GM18505 (cell line): ENCODE data around the gene TCF21.
"Not testable (repeated sequence)": the region's sequence is repeated elsewhere in the genome, so short reads cannot be mapped to it uniquely, and the experiment has no call there.

Source experiments
- ATAC-seq: cut with Tn5 transposase; IDR thresholded peaks from one replicate; pipeline ENCODE4 v1.9.1; 2021; ENCODE audit not compliant: unreplicated experiment
- POLR2A ChIP-seq: IDR thresholded peaks from 4 replicates; pipeline ENCODE4 v1.6.1; 2011; ENCODE audit warnings: borderline replicate concordance; ENCODE audit not compliant: insufficient read depth, insufficient read length; ENCODE audit errors: extremely low read depth

The TCF21 gene

DNA sequence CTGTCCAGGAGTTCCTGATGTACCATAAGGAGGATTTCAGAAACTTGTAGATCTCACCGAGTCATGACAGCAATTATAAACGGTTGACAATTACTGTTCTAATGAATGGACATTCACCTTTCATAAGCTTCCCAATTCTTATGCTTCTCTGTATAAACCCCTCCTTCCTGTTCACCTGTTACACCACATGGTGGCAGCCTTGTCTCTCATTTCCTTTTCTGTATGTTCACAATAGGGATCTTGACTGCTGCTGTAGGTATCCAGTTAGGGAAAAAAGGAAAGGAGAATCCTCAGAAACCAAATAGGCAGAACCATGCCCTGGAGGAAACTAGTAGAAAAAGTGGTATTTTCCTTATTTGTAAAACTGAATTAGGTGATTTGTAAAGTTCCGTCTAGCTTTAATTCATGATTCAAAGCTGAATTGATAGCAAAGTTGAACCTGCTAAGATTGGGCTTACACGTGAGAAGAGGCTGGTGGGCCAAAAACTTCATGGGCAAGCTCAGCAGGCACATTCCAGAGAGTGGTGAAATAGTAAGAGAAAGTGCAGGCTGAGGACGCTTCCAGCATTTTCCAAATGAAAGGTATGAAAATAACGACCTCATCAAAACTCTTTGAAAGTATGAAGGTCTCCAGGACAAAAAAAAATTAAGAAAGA is 35.2 kb downstream of the TCF21 start:
- peak; percentile 78 for ATAC-seq
- no peak for TF ChIP-seq POLR2A

GRCh38 chr6:133931221-133931620 is 42.3 kb downstream of the TCF21 start:
- ATAC-seq, result not testable (repeated sequence)

GRCh38 chr6:133936352-133936751 is 47.4 kb downstream of the TCF21 start:
- not testable (repeated sequence) for ATAC-seq

DNA sequence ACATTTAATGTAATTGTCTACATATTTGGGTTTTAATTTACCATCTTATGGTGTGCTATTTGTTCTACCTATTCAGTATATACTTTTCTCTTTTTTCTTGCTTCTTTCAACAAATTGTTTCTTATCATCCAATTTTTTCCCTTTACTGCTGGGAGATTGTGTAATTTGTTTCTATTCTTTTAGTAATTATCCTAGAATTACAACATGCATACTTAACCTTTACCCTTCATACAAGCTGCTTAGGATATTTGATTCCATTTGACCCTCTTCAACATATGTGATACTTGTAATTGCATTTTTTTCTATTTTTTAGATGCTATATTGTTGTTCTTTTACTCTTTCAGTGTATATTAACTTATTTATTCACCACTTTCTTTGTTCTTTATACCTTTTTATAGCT is 49.0 kb downstream of the TCF21 start:
- no peak for TF ChIP-seq POLR2A
- ATAC-seq, result no peak

DNA sequence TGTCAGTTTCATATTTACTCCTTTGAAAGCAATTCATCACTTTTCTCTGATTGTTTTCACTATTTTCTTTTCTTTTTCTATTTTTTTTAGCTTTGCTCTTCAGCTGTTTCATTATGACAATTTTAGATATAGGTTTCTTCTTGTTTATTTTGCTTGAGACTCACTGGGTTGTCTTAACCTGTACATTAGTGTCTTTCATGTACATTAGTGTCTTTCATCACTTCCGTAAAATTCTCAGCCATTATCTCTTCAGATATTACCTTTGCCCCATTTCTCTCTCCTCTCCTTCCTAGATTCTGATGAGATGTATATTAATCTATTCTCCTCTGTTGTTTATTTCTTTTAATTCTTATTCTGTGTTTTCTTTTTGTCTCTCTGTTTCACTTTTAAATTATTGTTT is 49.6 kb downstream of the TCF21 start:
- ATAC-seq, result no peak
- TF ChIP-seq POLR2A, result no peak

GRCh38 chr6:133939778-133940667 is 51.1 kb downstream of the TCF21 start:
- TF ChIP-seq POLR2A, result no peak

More at GRCh38 chr6:133939778-133940667, 51.1 kb downstream of the TCF21 start:
- ATAC-seq, result no peak
